Aorta (tissue), 5 donors: ENCODE results near the gene ASTN2. TPM values are rescaled to one million over a fixed set of nuclear protein-coding genes. Genes with fewer than 3 reads are reported as not detected.

ENCODE experiments used
- ATAC-seq: fragments of 200-7000 bp; cut with Tn5 transposase; one replicate; pipeline ENCODE4 v1.9.1; 2022; ENCODE audit warnings: moderate library complexity; ENCODE audit not compliant: low FRiP score
- DNase-seq, 2 donors: peaks; one replicate each; pipeline ENCODE4 v3.0.0-alpha.2; 2020
- H3K27ac ChIP-seq, 2 donors: one replicate each; pipeline ENCODE4 v1.5.1; 2013; ENCODE audit warnings: low read length in 2 of 2, mild to moderate bottlenecking in 2 of 2, moderate library complexity in 2 of 2, control low read depth in 1 of 2, inconsistent platforms in 1 of 2, low read depth in 1 of 2
- H3K27me3 ChIP-seq, 2 donors: one replicate each; pipeline ENCODE4 v1.6.1; 2013; ENCODE audit warnings: control low read depth in 1 of 2, low read length in 1 of 2, mild to moderate bottlenecking in 1 of 2, moderate library complexity in 1 of 2; ENCODE audit not compliant: insufficient read depth in 2 of 2, control insufficient read depth in 1 of 2
- H3K36me3 ChIP-seq, 2 donors: one replicate each; pipeline ENCODE4 v1.6.1; 2013; ENCODE audit warnings: control low read depth in 1 of 2, low read length in 1 of 2, mild to moderate bottlenecking in 1 of 2; ENCODE audit not compliant: insufficient read depth in 2 of 2, control insufficient read depth in 1 of 2
- H3K4me1 ChIP-seq, 2 donors: one replicate each; pipeline ENCODE4 v1.6.1; 2013; ENCODE audit warnings: low read length in 2 of 2, control low read depth in 1 of 2, mild to moderate bottlenecking in 1 of 2, moderate library complexity in 1 of 2; ENCODE audit not compliant: insufficient read depth in 2 of 2, control insufficient read depth in 1 of 2
- H3K4me3 ChIP-seq, 2 donors: one replicate each; pipeline ENCODE4 v1.5.1; 2013; ENCODE audit warnings: low read length in 2 of 2, control low read depth in 1 of 2, mild to moderate bottlenecking in 1 of 2
- H3K9me3 ChIP-seq: one replicate; pipeline ENCODE4 v1.6.1; 2013; ENCODE audit warnings: mild to moderate bottlenecking, low read length; ENCODE audit not compliant: control insufficient read depth
- WGBS, 2 donors: extraction: QIAGEN DNeasy Blood & Tissue Kit; methylation state at CpG; one replicate each; pipeline ENCODE4 v1.1.7; 2013; 5-methylcytosine and 5-hydroxymethylcytosine counted together
- intact Hi-C, 2 donors: fragments of 100-400 bp; cut with DNase I; formaldehyde crosslinking; loops; one replicate each; pipeline versions ENCODE4 v1.14.2 to v1.15.0; 2022
- polyA plus RNA-seq, 2 donors: library from polyadenylated mRNA; stranded (reverse); fragments of 200-250 nt; gene quantifications; one replicate each; pipeline ENCODE4 v1.2.3, GENCODE V29; 2013
- total RNA-seq, 2 donors: library from RNA; stranded (reverse); fragmentation: NEBNext Ultra II Directional; extraction: Animal tissue kit (Norgen Biotek cat#: 25700); gene quantifications; one replicate each; pipeline ENCODE4 v1.2.1, GENCODE V29; 2021
- donor health status: healthy with polysubstance abuse.
- donor health status: Bipolar disorder and iron deficiency.
- donor health status: DM: no; HTN: no; CAD: no.
- donor health status: DM: no; HTN: no; CAD: no.
- donor health status: DM: yes; HTN: yes; CAD: no.

The ASTN2 gene
- total and polyA plus RNA-seq, 4 donors: 1.0 to 7.5 (median 4.4) TPM

GRCh38 chr9:116753389-116753788 is 661.5 kb downstream of the ASTN2 start:
- H3K27me3 ChIP-seq: no peaks in the 10 kb centered on the region
- peaks cover 6% of the 10 kb centered on the region for H3K9me3 ChIP-seq
- WGBS, 2 donors: 70 to 72% methylated on average over 1 of the region's 1 CpG
- no peak overlapping the region for H3K27ac ChIP-seq
- H3K4me3 ChIP-seq: no peak overlapping the region
- no peaks in the 10 kb centered on the region for H3K4me1 ChIP-seq
- DNase-seq (no peak), ATAC-seq (no peak)
- intact Hi-C loops: no loop called here
- no peaks in the 10 kb centered on the region for H3K36me3 ChIP-seq

- Histone ChIP-seq H3K27me3 (no peaks in the 10 kb centered on the region), H3K9me3 (peaks cover 2% of the 10 kb centered on the region), H3K27ac (no peak overlapping the region), H3K36me3 (no peaks in the 10 kb centered on the region), H3K4me1 (no peaks in the 10 kb centered on the region), H3K4me3 (no peak overlapping the region)
- DNase-seq (no peak), ATAC-seq (no peak)
- 80 to 85% methylated on average over 2 of the region's 2 CpGs for WGBS, 2 donors
- intact Hi-C loops: no loop called here
These were observed 664.3 kb downstream of the ASTN2 start for GRCh38 chr9:116750510-116750909.

GRCh38 chr9:116749772-116750171 is 665.1 kb downstream of the ASTN2 start:
- Histone ChIP-seq H3K4me1 (no peaks in the 10 kb centered on the region), H3K36me3 (no peaks in the 10 kb centered on the region), H3K4me3 (no peak overlapping the region), H3K27ac (no peak overlapping the region), H3K27me3 (no peaks in the 10 kb centered on the region), H3K9me3 (no peaks in the 10 kb centered on the region)
- intact Hi-C loops: no loop called here
- no peak for DNase-seq
- 65 to 73% methylated on average over 2 of the region's 2 CpGs for WGBS, 2 donors
- no peak for ATAC-seq

GRCh38 chr9:116749176-116749575 is 665.7 kb downstream of the ASTN2 start:
- ATAC-seq: no peak
- Histone ChIP-seq H3K4me3 (no peak overlapping the region), H3K9me3 (no peaks in the 10 kb centered on the region), H3K27me3 (no peaks in the 10 kb centered on the region), H3K36me3 (no peaks in the 10 kb centered on the region), H3K27ac (no peak overlapping the region), H3K4me1 (no peaks in the 10 kb centered on the region)
- DNase-seq: no peak
- WGBS, 2 donors: 85 to 88% methylated on average over 3 of the region's 3 CpGs
- intact Hi-C loops: no loop called here

- Histone ChIP-seq H3K4me1 (no peaks in the 10 kb centered on the region), H3K4me3 (no peak overlapping the region), H3K36me3 (no peaks in the 10 kb centered on the region), H3K27ac (no peak overlapping the region), H3K27me3 (no peaks in the 10 kb centered on the region), H3K9me3 (no peaks in the 10 kb centered on the region)
- intact Hi-C loops: no loop called here
- WGBS, 2 donors: 65 to 76% methylated on average over 2 of the region's 2 CpGs
- DNase-seq (no peak), ATAC-seq (no peak)
These were observed 673.1 kb downstream of the ASTN2 start for GRCh38 chr9:116741742-116742141.

- 53 to 65% methylated on average over 3 of the region's 3 CpGs for WGBS, 2 donors
- intact Hi-C loops: no loop called here
- Histone ChIP-seq H3K9me3 (no peaks in the 10 kb centered on the region), H3K4me1 (no peaks in the 10 kb centered on the region), H3K27ac (no peak overlapping the region), H3K4me3 (no peak overlapping the region), H3K27me3 (no peaks in the 10 kb centered on the region), H3K36me3 (no peaks in the 10 kb centered on the region)
- no peak for ATAC-seq
- DNase-seq: no peak
These were observed 673.6 kb downstream of the ASTN2 start for GRCh38 chr9:116741086-116741740.

GRCh38 chr9:116737152-116737546 is 677.7 kb downstream of the ASTN2 start:
- no peak overlapping the region for H3K27ac ChIP-seq
- no peaks in the 10 kb centered on the region for H3K27me3 ChIP-seq
- H3K4me3 ChIP-seq: no peak overlapping the region
- DNase-seq (peak; percentile 82 to 91), ATAC-seq (peak; percentile 30)
- 13% methylated on average over 16 of the region's 16 CpGs for WGBS, 2 donors
- H3K9me3 ChIP-seq: no peaks in the 10 kb centered on the region
- intact Hi-C loops: loop anchor here in 1 of 2 donors (5.0 to 10.0 kb wide), 2 partner anchors 128 to 675 kb away; no protein-coding TSS in a partner anchor
- no peaks in the 10 kb centered on the region for H3K36me3 ChIP-seq
- H3K4me1 ChIP-seq: no peaks in the 10 kb centered on the region

GRCh38 chr9:116736399-116737151 is 678.3 kb downstream of the ASTN2 start:
- no peaks in the 10 kb centered on the region for H3K27me3 ChIP-seq
- H3K4me3 ChIP-seq: no peak overlapping the region
- no peaks in the 10 kb centered on the region for H3K4me1 ChIP-seq
- ATAC-seq: no peak
- no peak overlapping the region for H3K27ac ChIP-seq
- no peaks in the 10 kb centered on the region for H3K9me3 ChIP-seq
- intact Hi-C loops: loop anchor here in 1 of 2 donors (5.0 to 10.0 kb wide), 2 partner anchors 128 to 676 kb away; no protein-coding TSS in a partner anchor
- no peak for DNase-seq
- 61 to 63% methylated on average over 8 of the region's 8 CpGs for WGBS, 2 donors
- H3K36me3 ChIP-seq: no peaks in the 10 kb centered on the region
